GM21381 (cell line): ENCODE measurements around the gene SST.
A peak's percentile ranks its signal among the peaks of the same experiment; 100 is the strongest.
"Not testable (repeated sequence)": the region's sequence is repeated elsewhere in the genome, so short reads cannot be mapped to it uniquely, and the experiment has no call there.

Source experiments
- ATAC-seq: cut with Tn5 transposase; IDR thresholded peaks from one replicate; pipeline ENCODE4 v1.9.1; 2021; ENCODE audit warnings: mild to moderate bottlenecking, moderate library complexity; ENCODE audit not compliant: unreplicated experiment

SST gene

GRCh38 chr3:187684880-187685279 lies 14.7 kb upstream of the SST start:
- no peak for ATAC-seq

DNA sequence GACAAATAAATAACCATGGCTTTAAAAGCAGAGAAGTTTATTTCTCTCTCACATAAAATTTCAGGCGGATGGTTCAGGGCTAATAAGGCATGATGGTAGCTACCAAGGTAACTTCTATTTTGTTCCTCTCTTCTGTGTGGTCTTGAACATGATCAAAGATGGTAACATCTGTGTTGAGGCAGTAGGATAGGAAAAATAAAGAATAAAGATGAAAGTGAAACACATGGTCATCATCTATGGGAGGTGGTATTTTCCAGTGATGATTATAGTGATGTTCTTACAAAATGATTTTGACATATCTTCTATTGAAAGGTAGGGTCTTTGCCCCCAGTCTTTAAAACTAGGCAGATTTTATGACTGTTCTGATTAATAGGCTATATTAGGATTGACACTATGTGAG lies 14.2 kb upstream of the SST start:
- no peak for ATAC-seq

DNA sequence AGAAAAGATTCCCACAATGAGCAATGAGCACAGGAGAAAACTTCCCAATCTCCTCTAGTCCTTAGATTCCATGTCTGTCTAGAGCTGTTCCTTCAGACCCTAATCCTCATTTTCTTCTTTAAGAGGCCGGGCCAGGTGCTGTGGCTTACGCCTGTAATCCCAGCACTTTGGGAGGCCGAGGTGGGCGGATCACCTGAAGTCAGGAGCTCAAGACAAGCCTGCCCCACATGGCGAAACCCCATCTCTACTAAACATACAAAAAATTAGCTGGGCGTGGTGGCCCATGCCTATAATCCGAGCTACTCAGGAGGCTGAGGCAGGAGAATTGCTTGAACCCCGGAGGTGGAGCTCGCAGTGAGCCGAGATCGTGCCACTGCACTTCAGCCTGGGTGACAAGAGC lies 11.6 kb upstream of the SST start:
- not testable (repeated sequence) for ATAC-seq

DNA sequence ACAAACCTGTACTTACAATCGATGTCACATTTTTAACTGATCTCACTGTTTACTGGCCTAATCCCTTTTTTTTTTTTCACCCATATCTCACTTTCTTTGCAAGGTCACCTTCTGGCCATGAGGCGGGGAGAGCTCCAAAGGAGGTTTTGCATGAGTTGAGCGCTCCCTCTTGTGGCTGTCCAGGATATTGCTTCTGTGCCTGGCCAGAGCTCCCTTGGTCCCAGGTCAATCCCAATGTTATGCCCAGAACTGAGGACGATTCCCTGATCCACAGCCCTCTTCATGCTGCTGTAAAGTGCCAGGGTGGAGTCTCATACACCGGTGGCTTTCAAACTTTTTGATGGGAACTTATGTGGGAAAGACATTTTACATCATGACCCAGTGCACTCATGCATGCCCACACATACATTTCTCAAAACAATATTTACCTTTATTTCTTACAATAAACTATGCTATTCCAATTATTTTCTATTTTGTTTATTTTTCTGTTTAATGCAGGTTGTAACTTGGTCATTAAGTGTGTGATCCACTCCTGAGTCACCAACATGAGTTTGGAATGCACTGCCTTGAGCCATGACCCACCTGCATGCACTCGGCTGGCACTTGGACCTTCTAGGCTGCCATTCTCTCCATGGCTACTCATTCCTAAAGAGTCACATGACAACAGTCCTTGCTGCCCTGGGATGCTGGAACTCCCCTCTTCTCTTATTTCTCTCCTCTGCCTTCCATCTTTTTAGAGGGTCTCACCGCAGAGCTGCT lies 9.6 kb upstream of the SST start:
- no peak for ATAC-seq

GRCh38 chr3:187678726-187679268 lies 8.6 kb upstream of the SST start:
- no peak for ATAC-seq

DNA sequence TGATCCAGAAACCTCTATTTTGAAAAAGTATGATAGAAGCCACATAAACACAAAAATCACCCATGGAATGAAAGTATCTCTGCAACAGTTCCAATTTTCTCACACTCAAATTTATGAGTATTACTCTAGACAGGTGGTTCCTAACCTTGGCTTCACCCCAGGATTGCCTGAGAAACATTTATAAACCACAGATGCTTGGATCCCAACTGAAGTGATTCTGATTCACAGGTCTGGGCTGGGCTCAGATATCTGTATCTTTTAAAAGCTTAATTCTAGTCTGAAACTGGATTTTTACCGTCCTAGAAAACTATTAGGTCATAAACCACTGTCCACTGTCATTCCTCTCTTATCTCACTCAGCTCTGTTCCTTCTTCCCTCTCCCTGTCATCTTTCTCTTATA lies 7.4 kb upstream of the SST start:
- no peak for ATAC-seq

GRCh38 chr3:187673012-187673411 lies 2.8 kb upstream of the SST start:
- ATAC-seq = no peak

DNA sequence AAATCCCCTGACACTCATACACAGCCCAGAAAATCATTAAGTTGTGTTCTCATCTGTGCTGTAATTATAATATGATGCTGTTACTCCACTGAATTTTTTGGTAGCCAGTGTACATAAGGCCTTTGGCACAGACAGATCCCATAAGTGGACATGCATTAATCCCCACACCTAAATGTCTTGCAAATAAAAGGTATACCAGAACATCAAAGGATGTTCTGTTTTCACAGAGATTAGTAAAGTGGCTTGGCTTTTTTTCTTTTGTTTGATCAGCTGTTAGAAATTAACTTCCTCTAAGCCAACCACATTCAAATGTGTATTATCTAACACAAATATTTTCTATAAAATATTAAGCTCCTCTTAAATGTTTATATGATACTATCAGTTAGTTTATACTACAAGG lies 2.7 kb downstream of the SST start:
- ATAC-seq = no peak

GRCh38 chr3:187665764-187666402 lies 4.3 kb downstream of the SST start:
- no peak for ATAC-seq

DNA sequence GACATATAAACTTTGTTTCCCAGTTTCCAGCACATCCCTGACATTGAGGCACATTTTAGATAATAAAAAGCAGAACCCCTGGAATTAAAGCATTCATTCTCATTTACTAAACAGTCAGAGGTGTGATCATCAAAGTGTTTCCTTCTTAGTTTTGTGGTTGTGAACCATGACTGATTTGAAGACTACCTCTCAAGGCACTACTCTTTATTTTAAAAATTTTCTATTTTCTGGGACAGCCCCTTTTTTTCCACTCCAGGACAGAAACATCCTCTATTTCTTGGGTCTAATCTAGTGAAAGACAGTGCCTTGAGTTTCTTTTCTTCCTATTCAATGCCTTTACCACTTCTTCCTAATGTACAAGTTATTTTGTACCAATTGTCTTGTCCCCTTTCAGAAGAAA lies 5.2 kb downstream of the SST start:
- ATAC-seq = no peak

GRCh38 chr3:187662848-187663409 lies 7.3 kb downstream of the SST start:
- no peak for ATAC-seq

DNA sequence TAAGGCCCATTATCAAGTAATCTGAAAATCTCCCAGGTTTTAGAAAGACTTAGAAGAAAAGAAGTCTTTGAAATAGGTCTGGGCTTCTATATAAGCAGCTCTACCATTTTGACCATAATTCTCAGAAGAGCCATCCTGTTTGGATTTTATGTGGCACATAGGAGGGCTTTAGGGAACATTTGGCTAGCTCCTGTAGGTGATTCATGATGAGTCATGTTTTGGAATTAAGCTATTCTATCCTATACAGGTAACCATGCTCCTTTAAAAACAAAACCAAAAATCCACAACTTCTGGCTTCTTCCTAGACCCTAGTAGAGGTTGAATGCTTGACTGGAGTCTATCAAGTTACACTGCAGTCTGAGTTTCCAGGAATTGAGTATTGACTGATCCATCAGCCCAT lies 8.9 kb downstream of the SST start:
- ATAC-seq = no peak

- ATAC-seq = no peak
These were observed 18.9 kb downstream of the SST start for GRCh38 chr3:187651282-187651681.

GRCh38 chr3:187648177-187648576 lies 22.0 kb downstream of the SST start:
- ATAC-seq = peak; percentile 95

GRCh38 chr3:187646906-187647660 lies 23.1 kb downstream of the SST start:
- no peak for ATAC-seq

DNA sequence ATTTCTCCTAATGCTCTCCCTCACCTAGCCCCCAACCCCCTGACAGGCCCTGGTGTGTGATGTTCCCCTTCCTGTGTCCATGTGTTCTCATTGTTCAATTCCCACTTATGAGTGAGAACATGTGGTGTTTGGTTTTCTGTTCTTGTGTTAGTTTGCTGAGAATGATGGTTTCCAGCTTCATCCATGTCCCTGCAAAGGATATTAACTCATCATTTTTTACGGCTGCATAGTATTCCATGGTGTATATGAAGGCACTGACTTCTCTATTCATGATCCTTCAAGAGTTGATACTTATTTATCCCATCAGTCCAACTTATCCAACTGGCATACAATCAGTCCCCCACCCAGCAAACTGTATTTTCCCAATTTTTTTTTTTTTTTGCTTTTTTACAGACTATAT lies 24.8 kb downstream of the SST start:
- not testable (repeated sequence) for ATAC-seq

- ATAC-seq = no peak
These were observed 27.3 kb downstream of the SST start for GRCh38 chr3:187642861-187643260.

DNA sequence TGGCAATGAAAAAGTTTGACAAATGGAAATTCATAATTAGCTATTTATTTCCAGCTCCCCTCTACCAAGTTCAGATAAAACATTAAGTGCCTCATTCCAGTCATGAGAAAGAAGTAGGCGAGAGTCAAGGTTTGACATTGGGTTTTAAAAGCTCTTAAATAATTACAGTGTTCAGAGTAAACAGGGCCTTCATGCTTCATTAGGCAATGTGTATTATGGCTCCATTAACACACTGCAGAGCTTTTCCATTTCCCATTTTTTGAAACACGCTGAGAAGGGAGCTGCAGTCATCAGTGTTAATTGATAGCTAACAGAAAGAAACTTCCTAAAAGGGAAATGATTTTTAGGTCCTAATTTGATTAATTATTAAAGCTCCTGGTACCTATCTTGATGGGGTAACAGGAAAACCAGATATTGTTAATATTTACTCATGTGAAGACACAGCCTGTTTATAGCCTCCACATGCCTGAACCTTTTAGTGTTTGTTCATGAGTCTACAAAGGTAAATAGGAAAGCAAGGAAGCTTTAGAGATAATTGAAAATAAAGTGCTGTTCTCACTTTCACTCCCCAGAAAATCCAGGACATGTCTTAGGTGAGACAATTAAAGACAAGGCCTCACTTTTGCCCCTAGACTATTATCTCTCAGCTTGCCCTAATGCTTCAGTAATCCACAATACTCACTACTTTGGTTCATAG lies 28.7 kb downstream of the SST start:
- no peak for ATAC-seq

DNA sequence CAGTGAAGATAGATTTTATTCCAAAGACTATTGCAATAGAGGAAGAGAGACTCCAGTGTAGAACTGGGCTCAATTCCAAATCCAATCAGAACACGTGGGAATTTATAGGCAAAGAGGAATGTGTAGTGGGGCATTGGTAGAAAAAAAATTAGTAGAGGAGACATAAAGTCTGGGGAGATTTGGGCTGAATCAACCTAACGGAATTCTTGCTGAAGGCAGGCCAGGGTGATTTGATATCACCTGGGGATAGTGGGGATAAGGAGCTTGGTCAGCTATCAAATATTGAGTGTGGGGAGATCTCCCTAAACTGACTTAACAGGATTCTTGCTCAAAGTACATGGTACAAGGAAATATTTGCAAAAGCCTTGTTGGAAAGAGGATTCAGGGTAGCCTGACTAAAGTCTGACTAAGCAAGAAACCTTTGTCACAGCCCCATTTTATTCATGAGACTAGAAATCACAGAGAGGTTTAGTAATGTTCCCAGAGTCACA lies 29.6 kb downstream of the SST start:
- ATAC-seq = no peak

DNA sequence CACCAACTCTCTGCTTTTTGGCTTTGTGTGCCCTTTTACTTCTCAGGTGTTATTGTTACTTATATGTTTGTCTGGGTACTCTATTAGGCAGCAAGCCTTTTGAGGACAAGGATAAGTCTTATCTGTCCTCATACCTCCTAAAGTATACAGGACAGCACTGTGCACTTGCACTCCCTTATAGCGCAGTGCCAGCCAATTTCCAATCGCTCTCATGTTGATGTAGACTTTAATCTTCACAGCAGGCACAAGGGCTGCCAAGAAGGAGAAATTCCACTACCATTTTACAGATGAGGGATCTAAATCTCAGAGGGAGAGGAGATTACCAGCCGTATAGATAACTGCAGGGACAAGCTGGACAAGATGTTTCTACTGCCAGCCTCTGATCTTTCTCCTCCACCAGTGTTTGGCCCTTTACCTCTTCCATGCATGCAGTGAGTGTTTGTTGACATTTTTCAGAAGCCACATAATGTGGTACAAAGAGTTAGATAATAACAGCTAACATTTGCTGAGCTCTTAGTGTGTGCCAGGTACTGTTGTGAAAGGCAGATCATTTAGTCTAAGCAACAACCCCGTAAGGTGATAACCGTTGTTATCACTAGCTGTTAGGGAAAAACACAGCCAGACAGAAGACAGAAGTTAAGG lies 30.1 kb downstream of the SST start:
- ATAC-seq = no peak
